Purkinje cell (primary cell): Measurements from ENCODE around the gene CSTA. TPM values are rescaled to one million over a fixed set of nuclear protein-coding genes. Genes with fewer than 3 reads are reported as not detected.

Experiments used
- polyA plus RNA-seq: library from polyadenylated mRNA; unstranded; fragments of >200 nt; fragmentation: Nextera tagmentation; gene quantifications from 2 replicates; pipeline ENCODE4 v1.2.1, GENCODE V29; 2014

The CSTA gene, protein sequence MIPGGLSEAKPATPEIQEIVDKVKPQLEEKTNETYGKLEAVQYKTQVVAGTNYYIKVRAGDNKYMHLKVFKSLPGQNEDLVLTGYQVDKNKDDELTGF
- polyA plus RNA-seq, result not detected in 2 replicates

DNA sequence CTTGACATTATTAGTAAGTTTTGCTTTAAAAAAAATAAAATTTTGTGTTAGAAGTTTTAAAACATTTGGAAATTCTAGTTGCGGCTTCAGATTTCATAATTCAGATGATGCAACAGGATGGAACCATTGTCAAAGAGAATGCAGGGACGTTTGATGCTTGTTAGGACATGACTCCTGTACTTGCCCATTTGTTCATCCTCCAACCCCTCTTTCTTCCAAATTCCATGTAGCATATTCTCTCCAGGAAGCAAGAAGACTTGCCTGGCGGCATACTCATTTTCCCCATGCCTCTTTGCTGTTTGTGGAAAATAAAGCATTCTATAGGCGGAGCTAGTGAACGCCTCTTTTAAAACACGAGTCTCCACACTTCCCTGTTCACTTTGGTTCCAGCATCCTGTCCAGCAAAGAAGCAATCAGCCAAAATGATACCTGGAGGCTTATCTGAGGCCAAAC is at the start of gene CSTA:
TSS of gene CSTA (plus strand) at position 378 of the 453 bp plus-strand sequence. CDS start at position 423, 45 bp downstream.

DNA sequence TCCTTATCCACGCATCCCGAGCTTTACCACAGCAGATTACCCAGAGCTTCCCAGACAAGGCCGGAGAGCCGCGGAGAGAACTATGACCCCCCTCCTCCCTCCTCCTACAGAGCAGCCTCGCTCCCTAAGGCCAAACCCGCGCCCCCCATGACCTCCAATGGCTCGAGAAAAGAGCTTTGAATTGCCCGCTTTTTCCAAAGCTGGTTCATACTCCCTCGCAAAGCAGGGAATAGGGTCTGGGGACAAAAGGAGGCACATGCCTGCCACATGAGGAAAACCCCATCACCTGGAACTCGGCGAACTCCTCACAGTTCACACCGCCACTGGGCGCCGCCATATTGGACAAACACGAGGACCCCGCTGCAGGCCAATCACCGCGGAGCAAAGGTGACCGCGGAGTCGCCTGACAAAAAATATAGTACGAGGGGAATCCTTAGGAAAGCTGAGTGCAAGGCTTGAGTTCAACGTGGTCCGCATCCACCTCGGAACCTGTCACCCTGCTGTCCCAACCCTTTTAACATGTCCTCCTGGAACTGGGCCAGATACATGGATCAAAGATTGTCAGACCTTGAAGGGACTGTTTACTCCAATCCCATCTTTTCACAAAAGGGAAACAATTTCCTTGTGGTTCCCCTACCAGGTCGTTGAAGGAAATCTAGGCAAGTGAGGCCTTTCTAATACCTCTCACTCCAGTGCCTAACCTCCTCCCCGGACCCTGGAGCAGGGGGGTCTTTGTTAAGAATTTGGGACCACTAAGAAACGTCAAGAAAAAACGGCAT is 58.0 kb downstream of the CSTA start, which contains the start of gene MIX23:
TSS of gene MIX23 (minus strand) at position 344 of the 779 bp plus-strand sequence. CDS start at position 337, 7 bp downstream.

DNA sequence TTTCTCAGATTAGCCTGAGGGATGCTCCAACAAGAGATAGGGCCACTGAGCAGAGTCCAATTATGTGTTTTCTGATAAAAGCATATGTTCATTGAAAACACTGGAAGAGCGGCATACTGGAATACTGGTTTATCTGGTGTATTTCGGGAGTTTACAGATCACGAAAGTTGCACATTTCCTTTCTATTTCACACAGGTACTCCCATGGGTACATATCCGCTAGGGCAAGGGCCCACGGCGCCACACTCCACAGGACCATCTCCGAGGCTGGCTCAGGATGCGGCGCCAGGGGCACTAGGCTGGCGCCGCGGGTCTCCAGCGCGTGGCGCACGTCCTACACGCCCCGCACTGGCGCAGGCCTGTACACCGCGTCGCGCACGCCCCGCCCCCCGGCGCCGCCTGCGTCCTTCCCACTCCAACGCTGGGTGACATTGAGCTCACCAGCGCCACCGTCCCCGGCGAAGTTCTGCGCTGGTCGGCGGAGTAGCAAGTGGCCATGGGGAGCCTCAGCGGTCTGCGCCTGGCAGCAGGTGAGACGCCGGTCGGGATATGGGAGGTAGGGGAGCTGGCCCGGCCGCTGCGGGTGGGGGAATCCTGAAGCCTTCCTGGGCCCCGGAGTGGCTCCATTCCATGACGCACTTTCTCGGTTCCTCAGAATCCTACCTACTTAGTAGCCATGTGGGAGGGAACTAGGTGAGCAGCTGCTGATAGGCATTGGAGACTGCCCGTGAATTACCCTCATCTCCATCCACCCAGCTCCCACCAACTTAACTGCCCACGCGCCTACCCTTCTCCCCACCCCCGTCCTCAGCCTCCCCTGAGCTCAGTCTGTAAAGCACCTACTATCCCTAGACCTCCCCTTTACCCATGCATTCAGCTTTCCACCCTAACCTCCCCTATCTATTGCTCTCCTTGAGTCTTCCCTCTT is 59.0 kb downstream of the CSTA start, which contains the start of gene FAM162A:
TSS of gene FAM162A (plus strand) at position 412 of the 927 bp plus-strand sequence. CDS start at position 496, 84 bp downstream.

Other genes starting within 250 kb of the CSTA start
- gene CASR, start 141.6 kb upstream of the CSTA start, polyA plus RNA-seq, result not detected in 2 replicates
- 12.6 and 17.5 TPM in 2 replicates for gene MIX23, start 58.0 kb downstream of the CSTA start, polyA plus RNA-seq
- gene FAM162A, start 58.9 kb downstream of the CSTA start, polyA plus RNA-seq, result 337 and 434 TPM in 2 replicates
- 0.11 and 0.45 TPM in 2 replicates for gene WDR5B, start 90.8 kb downstream of the CSTA start, polyA plus RNA-seq
- 21.5 and 26.1 TPM in 2 replicates for gene KPNA1, start 189.7 kb downstream of the CSTA start, polyA plus RNA-seq
- gene PARP9, start 239.1 kb downstream of the CSTA start, polyA plus RNA-seq, result 0.64 and 1.9 TPM in 2 replicates
- 0.36 and 0.64 TPM in 2 replicates for gene DTX3L, start 239.1 kb downstream of the CSTA start, polyA plus RNA-seq